ENCODE results near the gene SPATA13.
A peak's percentile ranks its signal among the peaks of the same experiment; 100 is the strongest.

The SPATA13 gene

GRCh38 chr13:24224232-24224680 lies 63.7 kb downstream of the SPATA13 start:
- no peak overlapping the region for H3K4ac ChIP-seq (ENCODE audit: low read depth, low read length)
- no peaks in the 10 kb centered on the region for H3K79me2 ChIP-seq (ENCODE audit: control insufficient read depth, insufficient read depth, low read length, poor library complexity)
- DNase-seq = no peak
- H3K9ac ChIP-seq (ENCODE audit: low read length) = no peak overlapping the region
- no CpG with 5 or more reads among the region's 9 CpGs for WGBS (ENCODE audit: extremely low coverage, insufficient coverage, insufficient read length)
- H3K18ac ChIP-seq (ENCODE audit: low read length) = no peak overlapping the region
- H3K27ac ChIP-seq (ENCODE audit: low read depth, low read length) = no peak overlapping the region
- no peak overlapping the region for H4K12ac ChIP-seq (ENCODE audit: low read depth, low read length)
- no peak overlapping the region for H3K14ac ChIP-seq (ENCODE audit: low read length)
- H3K4me1 ChIP-seq (ENCODE audit: control insufficient read depth in 1 of 2, insufficient read depth in 2 of 2, low read length in 2 of 2) = no peaks in the 10 kb centered on the region
- no peaks in the 10 kb centered on the region for H3K9me3 ChIP-seq (ENCODE audit: insufficient read depth, low read depth, low read length)
- H3K4me2 ChIP-seq (ENCODE audit: low read length) = no peak overlapping the region
- H3K36me3 ChIP-seq (ENCODE audit: control insufficient read depth in 1 of 2, insufficient read depth in 2 of 2, low read length in 2 of 2) = no peaks in the 10 kb centered on the region
- no peak overlapping the region for H4K8ac ChIP-seq (ENCODE audit: low read depth, low read length)
- H2AK5ac ChIP-seq (ENCODE audit: low read length) = no peak overlapping the region
- H3K4me3 ChIP-seq (ENCODE audit: low read depth, low read length) = no peak overlapping the region
- H3K27me3 ChIP-seq (ENCODE audit: insufficient read depth, low read length) = no peaks in the 10 kb centered on the region
- no peaks in the 10 kb centered on the region for H3K79me1 ChIP-seq (ENCODE audit: low read length)
- H2BK120ac ChIP-seq (ENCODE audit: insufficient read depth, low read length, poor library complexity) = no peak overlapping the region
- H2BK5ac ChIP-seq (ENCODE audit: low read depth, low read length, poor library complexity) = no peak overlapping the region
- no peak overlapping the region for H2BK12ac ChIP-seq (ENCODE audit: low read length)
- no peak overlapping the region for H2AFZ ChIP-seq (ENCODE audit: insufficient read depth, low read length, poor library complexity)
- no peak overlapping the region for H4K91ac ChIP-seq (ENCODE audit: low read depth, low read length)
- H3K23ac ChIP-seq (ENCODE audit: low read length) = no peak overlapping the region

GRCh38 chr13:24225062-24225461 lies 64.5 kb downstream of the SPATA13 start:
- no CpG with 5 or more reads among the region's 11 CpGs for WGBS (ENCODE audit: extremely low coverage, insufficient coverage, insufficient read length)

GRCh38 chr13:24225930-24226329 lies 65.4 kb downstream of the SPATA13 start:
- no peak overlapping the region for H2AK5ac ChIP-seq (ENCODE audit: low read length)
- H3K9ac ChIP-seq (ENCODE audit: low read length) = no peak overlapping the region
- no peak overlapping the region for H3K18ac ChIP-seq (ENCODE audit: low read length)
- H2BK12ac ChIP-seq (ENCODE audit: low read length) = no peak overlapping the region
- no peak overlapping the region for H4K91ac ChIP-seq (ENCODE audit: low read depth, low read length)
- H2BK5ac ChIP-seq (ENCODE audit: low read depth, low read length, poor library complexity) = no peak overlapping the region
- no peak overlapping the region for H2BK120ac ChIP-seq (ENCODE audit: insufficient read depth, low read length, poor library complexity)
- H4K12ac ChIP-seq (ENCODE audit: low read depth, low read length) = no peak overlapping the region
- WGBS (ENCODE audit: extremely low coverage, insufficient coverage, insufficient read length) = no CpG with 5 or more reads among the region's 7 CpGs
- H3K27me3 ChIP-seq (ENCODE audit: insufficient read depth, low read length) = no peaks in the 10 kb centered on the region
- H3K79me2 ChIP-seq (ENCODE audit: control insufficient read depth, insufficient read depth, low read length, poor library complexity) = no peaks in the 10 kb centered on the region
- no peak overlapping the region for H3K4me3 ChIP-seq (ENCODE audit: low read depth, low read length)
- H3K4ac ChIP-seq (ENCODE audit: low read depth, low read length) = no peak overlapping the region
- H4K8ac ChIP-seq (ENCODE audit: low read depth, low read length) = no peak overlapping the region
- no peaks in the 10 kb centered on the region for H3K36me3 ChIP-seq (ENCODE audit: control insufficient read depth in 1 of 2, insufficient read depth in 2 of 2, low read length in 2 of 2)
- no peak overlapping the region for H3K27ac ChIP-seq (ENCODE audit: low read depth, low read length)
- no peak overlapping the region for H2AFZ ChIP-seq (ENCODE audit: insufficient read depth, low read length, poor library complexity)
- no peak overlapping the region for H3K23ac ChIP-seq (ENCODE audit: low read length)
- no peak overlapping the region for H3K4me2 ChIP-seq (ENCODE audit: low read length)
- no peaks in the 10 kb centered on the region for H3K4me1 ChIP-seq (ENCODE audit: control insufficient read depth in 1 of 2, insufficient read depth in 2 of 2, low read length in 2 of 2)
- H3K9me3 ChIP-seq (ENCODE audit: insufficient read depth, low read depth, low read length) = no peaks in the 10 kb centered on the region
- no peaks in the 10 kb centered on the region for H3K79me1 ChIP-seq (ENCODE audit: low read length)
- DNase-seq = no peak
- no peak overlapping the region for H3K14ac ChIP-seq (ENCODE audit: low read length)

More at GRCh38 chr13:24225062-24225461, 64.5 kb downstream of the SPATA13 start:
- Histone ChIP-seq H2BK120ac (ENCODE audit: insufficient read depth, low read length, poor library complexity) (no peak overlapping the region), H2BK5ac (ENCODE audit: low read depth, low read length, poor library complexity) (no peak overlapping the region), H3K14ac (ENCODE audit: low read length) (no peak overlapping the region), H3K79me2 (ENCODE audit: control insufficient read depth, insufficient read depth, low read length, poor library complexity) (no peaks in the 10 kb centered on the region), H3K27me3 (ENCODE audit: insufficient read depth, low read length) (no peaks in the 10 kb centered on the region), H2BK12ac (ENCODE audit: low read length) (no peak overlapping the region), H3K23ac (ENCODE audit: low read length) (no peak overlapping the region), H3K36me3 (ENCODE audit: control insufficient read depth in 1 of 2, insufficient read depth in 2 of 2, low read length in 2 of 2) (no peaks in the 10 kb centered on the region), H3K4me3 (ENCODE audit: low read depth, low read length) (no peak overlapping the region), H2AK5ac (ENCODE audit: low read length) (no peak overlapping the region), H2AFZ (ENCODE audit: insufficient read depth, low read length, poor library complexity) (no peak overlapping the region), H3K4me2 (ENCODE audit: low read length) (no peak overlapping the region), H3K18ac (ENCODE audit: low read length) (no peak overlapping the region), H4K91ac (ENCODE audit: low read depth, low read length) (no peak overlapping the region), H3K79me1 (ENCODE audit: low read length) (no peaks in the 10 kb centered on the region), H3K4me1 (ENCODE audit: control insufficient read depth in 1 of 2, insufficient read depth in 2 of 2, low read length in 2 of 2) (no peaks in the 10 kb centered on the region), H3K9ac (ENCODE audit: low read length) (no peak overlapping the region), H4K12ac (ENCODE audit: low read depth, low read length) (no peak overlapping the region), H3K4ac (ENCODE audit: low read depth, low read length) (no peak overlapping the region), H3K27ac (ENCODE audit: low read depth, low read length) (no peak overlapping the region), H4K8ac (ENCODE audit: low read depth, low read length) (no peak overlapping the region), H3K9me3 (ENCODE audit: insufficient read depth, low read depth, low read length) (no peaks in the 10 kb centered on the region)
- no peak for DNase-seq

GRCh38 chr13:24226762-24227161 lies 66.2 kb downstream of the SPATA13 start:
- no peaks in the 10 kb centered on the region for H3K27me3 ChIP-seq (ENCODE audit: insufficient read depth, low read length)
- H4K12ac ChIP-seq (ENCODE audit: low read depth, low read length) = no peak overlapping the region
- no peaks in the 10 kb centered on the region for H3K79me1 ChIP-seq (ENCODE audit: low read length)
- H3K9me3 ChIP-seq (ENCODE audit: insufficient read depth, low read depth, low read length) = no peaks in the 10 kb centered on the region
- H3K4me3 ChIP-seq (ENCODE audit: low read depth, low read length) = no peak overlapping the region
- no peak overlapping the region for H2BK12ac ChIP-seq (ENCODE audit: low read length)
- WGBS (ENCODE audit: extremely low coverage, insufficient coverage, insufficient read length) = no CpG with 5 or more reads among the region's 3 CpGs
- peak in 1 of 2 donors; percentile 20 for DNase-seq
- no peak overlapping the region for H3K4me2 ChIP-seq (ENCODE audit: low read length)
- no peak overlapping the region for H3K14ac ChIP-seq (ENCODE audit: low read length)
- no peak overlapping the region for H4K91ac ChIP-seq (ENCODE audit: low read depth, low read length)
- no peak overlapping the region for H3K18ac ChIP-seq (ENCODE audit: low read length)
- H3K27ac ChIP-seq (ENCODE audit: low read depth, low read length) = no peak overlapping the region
- H3K9ac ChIP-seq (ENCODE audit: low read length) = no peak overlapping the region
- H2AK5ac ChIP-seq (ENCODE audit: low read length) = no peak overlapping the region
- no peaks in the 10 kb centered on the region for H3K4me1 ChIP-seq (ENCODE audit: control insufficient read depth in 1 of 2, insufficient read depth in 2 of 2, low read length in 2 of 2)
- no peak overlapping the region for H3K23ac ChIP-seq (ENCODE audit: low read length)
- no peaks in the 10 kb centered on the region for H3K79me2 ChIP-seq (ENCODE audit: control insufficient read depth, insufficient read depth, low read length, poor library complexity)
- H2AFZ ChIP-seq (ENCODE audit: insufficient read depth, low read length, poor library complexity) = no peak overlapping the region
- H3K4ac ChIP-seq (ENCODE audit: low read depth, low read length) = no peak overlapping the region
- H2BK5ac ChIP-seq (ENCODE audit: low read depth, low read length, poor library complexity) = no peak overlapping the region
- no peak overlapping the region for H2BK120ac ChIP-seq (ENCODE audit: insufficient read depth, low read length, poor library complexity)
- H3K36me3 ChIP-seq (ENCODE audit: control insufficient read depth in 1 of 2, insufficient read depth in 2 of 2, low read length in 2 of 2) = no peaks in the 10 kb centered on the region
- no peak overlapping the region for H4K8ac ChIP-seq (ENCODE audit: low read depth, low read length)

All from trophoblast cell (in vitro differentiated cells and primary cell).